Measurements from ENCODE around the gene CGREF1.

Gene CGREF1

DNA sequence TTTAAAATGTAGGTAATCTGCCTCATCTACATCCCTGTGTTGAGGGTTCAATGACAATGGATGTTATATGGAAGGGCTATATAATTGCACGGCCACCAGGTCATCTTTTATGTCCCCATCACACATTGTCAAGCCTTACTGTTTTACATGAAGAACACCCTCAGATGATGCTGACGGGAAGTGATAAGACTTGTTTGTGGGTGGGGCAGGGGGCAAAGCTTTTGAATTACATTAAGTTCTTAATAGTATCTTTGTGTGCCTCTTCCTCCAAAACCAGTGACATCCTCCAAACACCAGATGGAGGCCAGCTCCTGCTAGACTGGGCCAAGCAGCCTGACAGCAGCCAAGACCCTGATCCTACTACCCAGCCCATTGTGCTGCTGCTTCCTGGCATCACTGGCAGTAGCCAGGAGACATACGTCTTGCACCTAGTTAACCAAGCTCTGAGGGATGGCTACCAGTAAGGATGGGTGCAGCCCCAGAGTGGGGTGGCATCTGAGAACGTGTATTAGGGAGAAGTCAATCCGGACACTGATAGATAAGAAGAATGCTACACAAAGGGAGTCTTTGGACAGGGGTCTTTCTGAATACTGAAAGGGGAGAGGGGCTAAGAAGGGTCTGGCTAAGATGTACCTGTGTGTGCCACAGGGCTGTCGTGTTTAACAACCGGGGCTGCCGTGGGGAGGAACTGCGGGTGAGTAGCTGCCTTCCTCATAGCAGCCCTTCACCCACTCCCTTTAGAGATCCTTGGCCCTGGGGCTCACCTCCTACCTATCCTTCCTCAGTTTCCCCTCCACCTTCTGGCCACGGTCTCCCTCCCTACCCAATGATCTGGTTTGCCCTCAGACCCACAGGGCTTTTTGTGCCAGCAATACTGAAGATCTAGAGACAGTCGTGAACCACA, 10.0 kb upstream of the CGREF1 start:
- H3K27me3 ChIP-seq (ENCODE audit: control insufficient read depth in 3 of 3, insufficient read depth in 3 of 3, low read depth in 1 of 3, low read length in 3 of 3), result peaks cover 0 to 8% (median 0%) of the 10 kb centered on the region in 3 experiments
- H3K4me3 ChIP-seq (ENCODE audit: low read length in 2 of 2), result no peak overlapping the region
- no peak for DNase-seq (ENCODE audit: low spot score)
- no peak overlapping the region for H4K91ac ChIP-seq (ENCODE audit: low read depth, low read length, poor library complexity)
- peaks cover 9% of the 10 kb centered on the region for H3K79me1 ChIP-seq (ENCODE audit: low read depth, low read length)
- H3K23ac ChIP-seq (ENCODE audit: low read depth, low read length, poor library complexity), result no peak overlapping the region
- H2BK12ac ChIP-seq (ENCODE audit: low read length), result no peak overlapping the region
- no peak overlapping the region for H2BK120ac ChIP-seq (ENCODE audit: low read depth, low read length)
- no peak overlapping the region for H2AK5ac ChIP-seq (ENCODE audit: low read depth, low read length)
- H4K8ac ChIP-seq (ENCODE audit: low read depth, low read length), result no peak overlapping the region
- H3K9me3 ChIP-seq (replicated peaks in 1 of 2; ENCODE audit: control insufficient read depth in 2 of 2, insufficient read depth in 1 of 2, low read depth in 1 of 2, low read length in 2 of 2), result no peaks in the 10 kb centered on the region
- no peak overlapping the region for H2BK15ac ChIP-seq (ENCODE audit: low read length)
- no peak overlapping the region for H3K14ac ChIP-seq (ENCODE audit: low read length)
- no peak overlapping the region for H3K4me2 ChIP-seq (ENCODE audit: insufficient read depth, low read length, poor library complexity, severe bottlenecking)
- peaks cover 28 to 45% of the 10 kb centered on the region in 2 donors for H3K36me3 ChIP-seq (replicated peaks in 1 of 2; ENCODE audit: control insufficient read depth in 2 of 2, insufficient read depth in 2 of 2, low read length in 2 of 2)
- H2BK5ac ChIP-seq (ENCODE audit: low read length), result no peak overlapping the region
- H3K4ac ChIP-seq (ENCODE audit: low read length), result no peak overlapping the region
- no peak overlapping the region for H2AFZ ChIP-seq (ENCODE audit: low read length)
- H3K9ac ChIP-seq (ENCODE audit: low read depth, low read length, poor library complexity), result no peak overlapping the region
- H3K4me1 ChIP-seq (ENCODE audit: control insufficient read depth in 2 of 2, insufficient read depth in 1 of 2, low read depth in 1 of 2, low read length in 2 of 2), result peaks cover 5 to 12% of the 10 kb centered on the region in 2 donors
- no peak overlapping the region for H3K27ac ChIP-seq (replicated peaks; ENCODE audit: low read length)
- H3K18ac ChIP-seq (ENCODE audit: low read length), result no peak overlapping the region
- WGBS, 2 donors (ENCODE audit: extremely low coverage in 2 of 2, insufficient read length in 2 of 2, insufficient replicate concordance in 1 of 2), result no CpG with 5 or more reads among the region's 11 CpGs

DNA sequence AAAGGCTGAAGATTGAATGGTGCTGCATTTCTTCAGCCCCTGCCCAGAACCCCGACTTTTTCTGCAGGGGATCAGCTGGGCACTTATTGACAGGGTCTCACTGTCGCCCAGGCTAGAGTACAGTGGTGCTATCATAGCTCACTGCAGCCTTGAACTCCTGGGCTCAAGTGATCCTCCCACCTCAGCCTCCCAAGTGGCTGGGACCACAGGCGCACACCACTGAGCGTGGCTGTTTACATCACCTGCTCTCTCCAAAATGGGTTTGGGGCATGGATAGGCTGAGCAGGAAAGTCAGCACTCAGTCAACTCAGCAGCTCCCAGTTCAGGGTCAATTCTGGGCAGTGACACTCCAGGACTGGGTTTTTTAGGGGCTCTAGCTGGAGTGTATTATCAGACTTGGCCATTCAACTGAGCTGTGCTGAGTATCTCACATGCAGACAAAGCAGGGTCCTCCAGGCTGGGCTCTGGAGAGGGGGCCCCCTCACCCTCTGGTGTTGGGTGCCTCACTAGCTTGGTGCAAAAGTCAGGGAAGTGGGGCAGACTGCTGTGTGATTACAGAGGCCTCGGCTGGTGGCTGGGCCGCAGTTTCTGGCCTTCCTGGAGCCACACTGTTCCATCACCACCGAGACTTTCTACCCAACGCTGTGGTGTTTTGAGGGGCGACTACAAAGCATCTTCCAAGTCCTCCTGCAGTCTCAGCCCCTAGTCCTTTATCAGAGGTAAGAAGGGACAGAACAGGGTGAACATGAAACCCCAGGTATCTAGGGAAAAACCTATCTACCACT, 9.1 kb upstream of the CGREF1 start:
- Histone ChIP-seq H2BK12ac (ENCODE audit: low read length) (no peak overlapping the region), H3K79me1 (ENCODE audit: low read depth, low read length) (peaks cover 6% of the 10 kb centered on the region), H2AK5ac (ENCODE audit: low read depth, low read length) (no peak overlapping the region), H3K4me3 (ENCODE audit: low read length in 2 of 2) (no peak overlapping the region), H3K4me1 (ENCODE audit: control insufficient read depth in 2 of 2, insufficient read depth in 1 of 2, low read depth in 1 of 2, low read length in 2 of 2) (peaks cover 0 to 8% of the 10 kb centered on the region in 2 donors), H2BK120ac (ENCODE audit: low read depth, low read length) (no peak overlapping the region), H3K27ac (replicated peaks; ENCODE audit: low read length) (no peak overlapping the region), H4K8ac (ENCODE audit: low read depth, low read length) (no peak overlapping the region), H3K18ac (ENCODE audit: low read length) (no peak overlapping the region), H3K9me3 (replicated peaks in 1 of 2; ENCODE audit: control insufficient read depth in 2 of 2, insufficient read depth in 1 of 2, low read depth in 1 of 2, low read length in 2 of 2) (no peaks in the 10 kb centered on the region), H2BK15ac (ENCODE audit: low read length) (no peak overlapping the region), H3K27me3 (ENCODE audit: control insufficient read depth in 3 of 3, insufficient read depth in 3 of 3, low read depth in 1 of 3, low read length in 3 of 3) (peaks cover 0 to 16% (median 3%) of the 10 kb centered on the region in 3 experiments), H4K91ac (ENCODE audit: low read depth, low read length, poor library complexity) (no peak overlapping the region), H2AFZ (ENCODE audit: low read length) (no peak overlapping the region), H3K23ac (ENCODE audit: low read depth, low read length, poor library complexity) (no peak overlapping the region), H2BK5ac (ENCODE audit: low read length) (no peak overlapping the region), H3K9ac (ENCODE audit: low read depth, low read length, poor library complexity) (no peak overlapping the region), H3K36me3 (replicated peaks in 1 of 2; ENCODE audit: control insufficient read depth in 2 of 2, insufficient read depth in 2 of 2, low read length in 2 of 2) (peaks cover 28 to 43% of the 10 kb centered on the region in 2 donors), H3K14ac (ENCODE audit: low read length) (no peak overlapping the region), H3K4me2 (ENCODE audit: insufficient read depth, low read length, poor library complexity, severe bottlenecking) (no peak overlapping the region), H3K4ac (ENCODE audit: low read length) (no peak overlapping the region)
- DNase-seq (ENCODE audit: low spot score), result no peak
- WGBS, 2 donors (ENCODE audit: extremely low coverage in 2 of 2, insufficient read length in 2 of 2, insufficient replicate concordance in 1 of 2), result no CpG with 5 or more reads among the region's 9 CpGs

DNA sequence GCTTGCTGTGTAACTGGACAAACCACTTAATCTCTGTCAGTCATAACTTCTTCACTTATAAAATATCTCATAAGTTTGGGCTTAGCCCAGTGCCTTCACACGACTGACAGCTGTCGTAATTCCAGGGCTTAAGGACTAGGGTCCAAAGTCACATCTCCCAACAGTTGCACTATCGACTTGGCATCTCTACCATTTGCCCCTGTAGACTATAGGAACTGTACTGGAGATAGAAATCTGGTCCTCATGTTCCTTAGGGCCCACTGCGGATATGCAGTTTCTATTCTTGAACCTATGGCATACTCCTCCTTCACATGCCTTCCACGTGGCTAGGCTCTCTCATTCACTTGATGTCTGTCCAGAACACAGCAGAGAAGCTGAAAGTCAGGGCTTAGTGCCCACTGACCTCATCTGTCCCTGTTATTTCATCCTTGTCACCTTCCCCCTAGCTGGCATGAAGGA, 7.4 kb upstream of the CGREF1 start:
- no peak overlapping the region for H3K4me2 ChIP-seq (ENCODE audit: insufficient read depth, low read length, poor library complexity, severe bottlenecking)
- H2BK15ac ChIP-seq (ENCODE audit: low read length), result no peak overlapping the region
- no peak overlapping the region for H2BK12ac ChIP-seq (ENCODE audit: low read length)
- no peak overlapping the region for H3K4me3 ChIP-seq (ENCODE audit: low read length in 2 of 2)
- no peak overlapping the region for H4K8ac ChIP-seq (ENCODE audit: low read depth, low read length)
- no peak for DNase-seq (ENCODE audit: low spot score)
- no peak overlapping the region for H3K27ac ChIP-seq (replicated peaks; ENCODE audit: low read length)
- H3K4ac ChIP-seq (ENCODE audit: low read length), result no peak overlapping the region
- no peaks in the 10 kb centered on the region for H3K9me3 ChIP-seq (replicated peaks in 1 of 2; ENCODE audit: control insufficient read depth in 2 of 2, insufficient read depth in 1 of 2, low read depth in 1 of 2, low read length in 2 of 2)
- no peak overlapping the region for H3K9ac ChIP-seq (ENCODE audit: low read depth, low read length, poor library complexity)
- no peak overlapping the region for H3K18ac ChIP-seq (ENCODE audit: low read length)
- H2AK5ac ChIP-seq (ENCODE audit: low read depth, low read length), result no peak overlapping the region
- H2BK5ac ChIP-seq (ENCODE audit: low read length), result no peak overlapping the region
- no peak overlapping the region for H3K23ac ChIP-seq (ENCODE audit: low read depth, low read length, poor library complexity)
- H3K79me1 ChIP-seq (ENCODE audit: low read depth, low read length), result peaks cover under 1% of the 10 kb centered on the region
- H3K4me1 ChIP-seq (ENCODE audit: control insufficient read depth in 2 of 2, insufficient read depth in 1 of 2, low read depth in 1 of 2, low read length in 2 of 2), result peaks cover 0 to 6% of the 10 kb centered on the region in 2 donors
- no peak overlapping the region for H4K91ac ChIP-seq (ENCODE audit: low read depth, low read length, poor library complexity)
- no CpG with 5 or more reads among the region's 5 CpGs for WGBS, 2 donors (ENCODE audit: extremely low coverage in 2 of 2, insufficient read length in 2 of 2, insufficient replicate concordance in 1 of 2)
- H3K36me3 ChIP-seq (replicated peaks in 1 of 2; ENCODE audit: control insufficient read depth in 2 of 2, insufficient read depth in 2 of 2, low read length in 2 of 2), result peaks cover 15 to 25% of the 10 kb centered on the region in 2 donors
- H3K14ac ChIP-seq (ENCODE audit: low read length), result no peak overlapping the region
- no peak overlapping the region for H2BK120ac ChIP-seq (ENCODE audit: low read depth, low read length)
- no peak overlapping the region for H2AFZ ChIP-seq (ENCODE audit: low read length)
- H3K27me3 ChIP-seq (ENCODE audit: control insufficient read depth in 3 of 3, insufficient read depth in 3 of 3, low read depth in 1 of 3, low read length in 3 of 3), result peaks cover 0 to 34% (median 7%) of the 10 kb centered on the region in 3 experiments

DNA sequence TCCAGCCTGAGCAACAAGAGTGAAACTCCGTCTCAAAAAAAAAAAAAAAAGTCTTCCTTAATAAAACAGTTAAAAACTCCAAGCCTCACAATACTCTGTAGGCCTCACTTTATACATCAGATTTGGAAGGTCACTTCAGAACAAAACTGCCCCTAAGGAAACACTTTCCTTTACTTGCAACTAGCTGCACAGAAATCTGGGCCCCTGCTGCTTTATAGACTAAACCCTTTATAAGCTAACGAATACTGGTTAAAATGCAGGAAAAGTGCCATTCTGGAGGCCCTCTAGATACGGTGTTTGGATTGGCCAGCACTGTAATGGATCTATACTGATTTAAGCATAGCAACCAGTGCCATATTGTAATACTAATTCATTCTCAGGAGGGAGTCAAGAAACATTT, 6.2 kb upstream of the CGREF1 start:
- Histone ChIP-seq H2BK120ac (ENCODE audit: low read depth, low read length) (no peak overlapping the region), H3K4ac (ENCODE audit: low read length) (no peak overlapping the region), H3K79me1 (ENCODE audit: low read depth, low read length) (no peaks in the 10 kb centered on the region), H3K9me3 (replicated peaks in 1 of 2; ENCODE audit: control insufficient read depth in 2 of 2, insufficient read depth in 1 of 2, low read depth in 1 of 2, low read length in 2 of 2) (no peaks in the 10 kb centered on the region), H3K27ac (replicated peaks; ENCODE audit: low read length) (no peak overlapping the region), H3K27me3 (ENCODE audit: control insufficient read depth in 3 of 3, insufficient read depth in 3 of 3, low read depth in 1 of 3, low read length in 3 of 3) (peaks cover 0 to 46% (median 10%) of the 10 kb centered on the region in 3 experiments), H2AFZ (ENCODE audit: low read length) (no peak overlapping the region), H2BK15ac (ENCODE audit: low read length) (no peak overlapping the region), H4K8ac (ENCODE audit: low read depth, low read length) (no peak overlapping the region), H3K36me3 (replicated peaks in 1 of 2; ENCODE audit: control insufficient read depth in 2 of 2, insufficient read depth in 2 of 2, low read length in 2 of 2) (peaks cover 4 to 13% of the 10 kb centered on the region in 2 donors), H3K9ac (ENCODE audit: low read depth, low read length, poor library complexity) (no peak overlapping the region), H3K18ac (ENCODE audit: low read length) (no peak overlapping the region), H3K14ac (ENCODE audit: low read length) (no peak overlapping the region), H2AK5ac (ENCODE audit: low read depth, low read length) (no peak overlapping the region), H3K23ac (ENCODE audit: low read depth, low read length, poor library complexity) (no peak overlapping the region), H4K91ac (ENCODE audit: low read depth, low read length, poor library complexity) (no peak overlapping the region), H2BK12ac (ENCODE audit: low read length) (no peak overlapping the region), H3K4me3 (ENCODE audit: low read length in 2 of 2) (no peak overlapping the region), H2BK5ac (ENCODE audit: low read length) (no peak overlapping the region), H3K4me2 (ENCODE audit: insufficient read depth, low read length, poor library complexity, severe bottlenecking) (no peak overlapping the region), H3K4me1 (ENCODE audit: control insufficient read depth in 2 of 2, insufficient read depth in 1 of 2, low read depth in 1 of 2, low read length in 2 of 2) (peaks cover 0 to 6% of the 10 kb centered on the region in 2 donors)
- WGBS, 2 donors (ENCODE audit: extremely low coverage in 2 of 2, insufficient read length in 2 of 2, insufficient replicate concordance in 1 of 2), result no CpG with 5 or more reads among the region's 3 CpGs
- DNase-seq (ENCODE audit: low spot score), result no peak

Data from neuronal stem cell (in vitro differentiated cells).